ENCODE results near the gene ARF4.

GRCh38 chr3:57617739-57618138 is 20.6 kb upstream of the ARF4 start:
- TF ChIP-seq CTCF (conservative IDR thresholded peaks at IDR 0.05) (no peak), EZH2 (IDR thresholded peaks at IDR 0.05; ENCODE audit: low read depth) (no peak)
